HG03097 (cell line): Measurements from ENCODE around the gene MPHOSPH9.
"Not testable (repeated sequence)": the region's sequence is repeated elsewhere in the genome, so short reads cannot be mapped to it uniquely, and the experiment has no call there.

ENCODE experiments used
- ATAC-seq: cut with Tn5 transposase; IDR thresholded peaks from one replicate; pipeline ENCODE4 v1.9.1; 2021; ENCODE audit not compliant: unreplicated experiment, low FRiP score

Gene MPHOSPH9

GRCh38 chr12:123227581-123228258, 5.2 kb downstream of the MPHOSPH9 start:
- ATAC-seq, result no peak

- no peak for ATAC-seq
Observed at GRCh38 chr12:123225443-123225842, 7.5 kb downstream of the MPHOSPH9 start.

- no peak for ATAC-seq
Observed at GRCh38 chr12:123223241-123223668, 9.7 kb downstream of the MPHOSPH9 start.

DNA sequence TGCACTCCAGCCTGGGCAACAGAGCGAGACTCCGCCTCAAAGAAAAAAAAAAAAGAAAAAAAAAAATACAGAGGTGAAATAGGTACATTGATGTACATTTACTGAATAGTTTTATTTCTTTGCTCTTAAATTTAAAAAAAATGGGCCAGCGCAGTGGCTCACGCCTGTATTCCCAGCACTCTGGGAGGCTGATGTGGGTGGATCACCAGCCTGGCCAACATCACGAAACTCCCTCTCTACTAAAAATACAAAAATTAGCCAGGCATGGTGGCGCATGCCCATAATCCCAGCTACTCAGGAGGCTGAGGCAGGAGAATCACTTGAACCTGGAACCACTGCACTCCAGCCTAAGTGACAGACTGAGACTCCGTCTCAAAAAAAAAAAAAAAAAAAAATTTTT, 25.1 kb downstream of the MPHOSPH9 start:
- ATAC-seq, result not testable (repeated sequence)

- ATAC-seq, result not testable (repeated sequence)
Observed at GRCh38 chr12:123206794-123207193, 26.1 kb downstream of the MPHOSPH9 start.

GRCh38 chr12:123200414-123200813, 32.5 kb downstream of the MPHOSPH9 start:
- ATAC-seq, result no peak

GRCh38 chr12:123199936-123200335, 33.0 kb downstream of the MPHOSPH9 start:
- no peak for ATAC-seq

DNA sequence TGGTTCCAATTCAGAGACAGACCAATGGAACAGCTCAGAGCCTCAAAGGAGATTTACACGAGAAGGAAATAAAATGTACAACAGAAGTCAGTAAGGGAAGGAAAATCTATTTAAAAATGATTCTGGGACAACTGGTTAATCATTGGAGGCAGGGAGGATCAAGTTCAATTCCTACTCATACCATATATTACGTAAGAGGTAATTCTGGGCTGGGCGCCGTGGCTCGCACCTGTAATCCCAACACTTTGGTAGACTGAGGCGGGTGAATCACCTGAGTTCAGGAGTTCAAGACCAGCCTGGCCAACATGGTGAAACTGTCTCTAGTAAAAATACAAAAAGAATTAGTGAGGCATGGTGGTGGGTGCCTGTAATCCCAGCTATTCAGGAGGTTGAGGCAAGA, 45.3 kb downstream of the MPHOSPH9 start:
- ATAC-seq, result no peak

DNA sequence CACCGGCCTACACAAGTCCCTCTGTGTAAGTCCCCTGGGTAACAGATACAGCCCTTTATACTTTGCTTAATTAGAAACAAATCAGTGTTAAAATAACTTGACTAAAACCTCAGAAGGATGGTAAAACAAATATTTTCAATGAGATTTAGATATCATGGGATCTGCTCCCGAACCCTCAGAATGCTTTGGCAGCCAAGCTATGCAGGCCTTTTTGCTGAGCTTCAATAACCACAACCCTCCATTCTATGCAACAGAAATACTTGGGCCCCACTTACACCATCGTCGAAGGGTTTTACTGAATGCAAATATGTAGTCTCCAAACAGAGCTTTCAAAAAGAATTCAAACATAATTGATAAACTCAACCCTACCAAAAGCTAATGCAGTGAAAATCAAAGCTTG, 52.8 kb downstream of the MPHOSPH9 start:
- ATAC-seq, result no peak

- no peak for ATAC-seq
Observed at GRCh38 chr12:123171967-123172366, 61.0 kb downstream of the MPHOSPH9 start.

GRCh38 chr12:123167329-123167728, 65.6 kb downstream of the MPHOSPH9 start:
- no peak for ATAC-seq

GRCh38 chr12:123165537-123165936, 67.4 kb downstream of the MPHOSPH9 start:
- ATAC-seq, result no peak

- no peak for ATAC-seq
Observed at GRCh38 chr12:123164710-123165261, 68.2 kb downstream of the MPHOSPH9 start.

- no peak for ATAC-seq
Observed at GRCh38 chr12:123164222-123164621, 68.7 kb downstream of the MPHOSPH9 start.

GRCh38 chr12:123163227-123163626, 69.7 kb downstream of the MPHOSPH9 start:
- no peak for ATAC-seq

DNA sequence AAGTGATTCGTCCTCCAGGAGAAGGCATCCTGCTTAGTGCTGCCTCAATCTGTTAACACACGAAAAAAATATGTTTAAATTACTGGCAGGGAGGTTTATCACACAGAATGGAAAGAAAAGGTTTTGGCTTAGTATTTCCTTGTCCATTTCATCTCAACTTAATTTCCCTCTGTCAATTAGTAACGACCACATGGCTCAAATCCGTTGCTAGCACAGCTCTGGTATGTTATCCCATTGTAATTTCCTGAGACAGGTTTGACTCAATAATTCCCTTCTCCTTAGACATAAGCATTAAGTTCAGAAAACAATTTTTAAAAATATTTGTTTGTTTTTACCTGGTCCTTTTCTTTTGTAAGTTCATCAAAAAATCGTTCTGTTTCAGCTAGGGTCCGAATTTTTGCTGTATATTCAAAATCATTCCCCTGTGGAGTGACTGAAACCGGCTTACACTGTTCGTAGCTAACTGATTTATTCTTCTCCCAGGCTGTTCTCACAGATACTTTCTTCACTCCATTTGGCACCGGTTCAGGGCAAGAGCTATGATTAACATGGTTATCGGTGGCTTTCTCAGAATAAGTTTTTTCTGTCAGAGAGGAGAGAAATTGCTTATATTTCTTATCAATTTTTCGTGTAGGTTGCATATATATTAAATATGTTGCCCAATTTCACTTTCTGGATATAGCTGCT, 72.0 kb downstream of the MPHOSPH9 start:
- ATAC-seq, result no peak

- no peak for ATAC-seq
Observed at GRCh38 chr12:123153906-123154305, 79.0 kb downstream of the MPHOSPH9 start.

- ATAC-seq, result no peak
Observed at GRCh38 chr12:123152833-123153232, 80.1 kb downstream of the MPHOSPH9 start.

DNA sequence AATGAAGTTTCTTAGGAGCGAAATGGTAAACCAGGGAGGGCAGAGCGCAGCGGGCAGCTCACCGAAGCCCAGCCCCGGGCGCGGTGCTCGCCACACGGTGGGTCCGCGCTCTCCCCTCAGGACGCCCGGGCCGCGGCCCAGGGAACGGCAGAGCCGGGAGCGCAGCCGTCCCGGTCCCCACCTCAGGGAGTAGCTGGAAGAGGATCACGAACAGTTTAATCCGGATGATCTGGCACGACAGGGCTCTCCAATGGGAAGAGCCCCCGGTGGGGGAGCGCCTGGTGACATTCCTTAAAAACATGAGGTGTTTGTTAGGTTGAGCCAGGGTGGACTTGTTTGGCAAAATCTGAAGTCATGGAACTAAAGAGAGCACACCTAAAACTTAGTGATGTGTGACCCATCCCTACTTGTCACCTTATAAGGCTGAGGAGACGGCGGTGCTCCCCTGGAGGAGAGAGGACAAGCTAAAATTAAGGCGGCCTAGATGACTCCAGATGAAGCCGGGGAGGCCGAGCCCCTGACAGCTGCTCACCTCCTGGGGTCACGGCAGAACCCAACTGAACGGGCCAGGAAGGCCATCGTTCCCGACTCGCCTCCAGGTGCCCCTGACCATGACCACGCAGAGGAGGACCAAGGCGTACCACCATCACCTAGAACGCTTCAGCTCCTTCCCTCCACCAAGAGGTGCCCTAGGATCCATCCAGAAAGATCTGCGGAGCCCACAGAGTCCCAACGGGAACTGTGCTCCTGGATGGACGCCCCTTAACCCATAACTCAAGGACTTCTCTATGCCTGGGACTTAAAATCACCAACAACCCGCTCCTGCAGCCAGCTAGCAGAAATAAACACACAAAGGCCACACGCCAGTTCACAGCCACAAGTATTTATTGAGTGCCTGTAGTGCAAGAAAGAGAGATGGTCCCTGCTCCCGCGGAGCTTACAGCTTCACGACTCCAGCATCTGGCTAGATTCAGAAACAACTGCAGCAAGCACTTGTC, 81.2 kb downstream of the MPHOSPH9 start:
- ATAC-seq, result no peak

GRCh38 chr12:123150744-123151456, 82.0 kb downstream of the MPHOSPH9 start, which contains the start of gene PITPNM2:
Gene PITPNM2 (minus strand): TSS chr12:123151090. CDS start chr12:123034590, 116,500 bp downstream.
- peak; percentile 54 for ATAC-seq
